Stimulated activated CD4-positive, alpha-beta T cell treated with anti-CD3 and anti-CD28 coated beads, Interleukin-15, amount 100 ng/mL, for 1 hour (primary cell): ENCODE data around the gene GPR15.

Source experiments
- DNase-seq, 2 donors: peaks; one replicate each; pipeline ENCODE4 v3.0.0-alpha.2; 2020; ENCODE audit warnings: low read depth in 1 of 2, low spot score in 1 of 2

The GPR15 gene

GRCh38 chr3:98529856-98530459, 1.8 kb upstream of the GPR15 start:
- no peak for DNase-seq

DNA sequence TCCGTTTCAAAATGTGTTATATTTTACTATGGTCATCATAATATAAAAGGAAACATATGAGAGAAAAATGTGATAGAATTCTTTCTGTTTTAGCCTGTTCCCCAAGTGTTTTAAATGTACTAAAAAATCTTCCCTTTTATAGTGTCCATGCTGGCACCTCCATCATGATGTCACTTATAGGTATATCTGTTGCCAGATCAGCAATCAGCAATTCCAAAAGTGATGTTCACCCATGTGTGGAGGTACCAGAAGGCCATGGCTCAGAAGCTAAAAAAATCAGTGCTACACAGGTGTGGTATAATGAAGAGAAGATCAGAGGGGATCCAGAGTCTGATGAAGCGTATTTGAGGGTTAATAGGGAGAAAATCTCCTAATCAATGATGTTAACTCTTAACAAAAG, 1.1 kb upstream of the GPR15 start:
- no peak for DNase-seq

- DNase-seq: no peak
Measured at GRCh38 chr3:98532275-98532637, 478 bp downstream of the GPR15 start.

DNA sequence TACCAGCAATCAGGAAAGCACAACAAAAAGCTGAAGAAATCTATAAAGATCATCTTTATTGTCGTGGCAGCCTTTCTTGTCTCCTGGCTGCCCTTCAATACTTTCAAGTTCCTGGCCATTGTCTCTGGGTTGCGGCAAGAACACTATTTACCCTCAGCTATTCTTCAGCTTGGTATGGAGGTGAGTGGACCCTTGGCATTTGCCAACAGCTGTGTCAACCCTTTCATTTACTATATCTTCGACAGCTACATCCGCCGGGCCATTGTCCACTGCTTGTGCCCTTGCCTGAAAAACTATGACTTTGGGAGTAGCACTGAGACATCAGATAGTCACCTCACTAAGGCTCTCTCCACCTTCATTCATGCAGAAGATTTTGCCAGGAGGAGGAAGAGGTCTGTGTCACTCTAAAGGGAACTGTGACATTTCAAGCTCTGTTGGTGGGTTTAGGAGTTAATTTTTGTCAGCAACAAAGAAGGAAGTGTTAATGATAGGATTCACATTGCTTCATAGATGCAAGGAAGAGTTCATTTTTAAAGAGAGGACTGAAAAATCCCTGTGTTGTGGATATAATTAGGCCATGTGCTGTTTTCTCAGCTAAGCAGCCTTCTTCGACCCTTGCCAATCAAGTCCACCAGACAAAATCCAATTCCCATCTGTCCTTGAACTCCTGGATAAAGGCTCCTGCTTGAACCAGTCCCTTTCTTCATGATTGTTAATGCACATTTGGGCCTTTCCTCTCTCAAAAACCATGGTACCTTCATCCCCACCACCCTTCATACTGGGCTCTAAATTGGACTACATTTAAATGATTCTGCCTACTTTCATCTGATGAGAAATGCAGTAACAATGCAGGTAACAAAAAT, 1.2 kb downstream of the GPR15 start:
- DNase-seq: no peak

DNA sequence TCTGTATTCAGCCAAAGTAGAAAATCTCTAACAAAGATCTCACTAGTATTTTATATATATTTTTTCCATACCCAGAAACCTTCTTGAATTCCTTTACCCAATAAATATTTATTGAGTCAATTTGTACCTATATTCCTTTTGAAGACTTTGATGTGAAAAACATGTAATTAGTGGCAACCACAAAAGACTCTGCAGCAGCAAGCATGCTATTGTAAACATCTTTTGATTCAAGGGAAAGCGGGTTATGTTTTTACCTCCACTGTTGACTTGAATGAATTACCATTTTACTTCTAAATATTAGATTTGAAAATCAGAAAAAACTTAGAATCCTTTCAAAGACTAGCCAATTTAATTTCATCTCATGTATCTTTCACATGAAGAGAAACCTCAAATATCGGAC, 2.4 kb downstream of the GPR15 start:
- DNase-seq: no peak

DNA sequence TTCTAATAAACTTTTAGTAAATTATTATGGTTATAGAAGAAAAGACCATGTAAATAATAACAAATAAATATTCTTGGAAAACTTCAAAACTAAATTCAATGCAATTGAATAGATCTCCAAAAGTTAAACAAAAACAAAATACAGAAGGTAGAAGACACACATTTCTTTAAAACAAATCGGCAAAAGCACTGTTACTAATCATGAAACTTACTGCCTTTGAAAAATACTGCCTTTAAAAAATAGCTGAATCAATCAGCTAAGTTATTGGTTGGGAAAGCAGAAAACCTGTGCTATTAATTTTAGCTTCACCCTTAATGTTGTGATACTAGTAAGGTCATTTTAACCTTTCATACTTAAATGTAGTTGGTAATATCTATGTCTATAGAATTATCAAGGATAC, 3.0 kb downstream of the GPR15 start:
- DNase-seq: no peak

- DNase-seq: no peak
Measured at GRCh38 chr3:98536456-98537017, 4.8 kb downstream of the GPR15 start.

DNA sequence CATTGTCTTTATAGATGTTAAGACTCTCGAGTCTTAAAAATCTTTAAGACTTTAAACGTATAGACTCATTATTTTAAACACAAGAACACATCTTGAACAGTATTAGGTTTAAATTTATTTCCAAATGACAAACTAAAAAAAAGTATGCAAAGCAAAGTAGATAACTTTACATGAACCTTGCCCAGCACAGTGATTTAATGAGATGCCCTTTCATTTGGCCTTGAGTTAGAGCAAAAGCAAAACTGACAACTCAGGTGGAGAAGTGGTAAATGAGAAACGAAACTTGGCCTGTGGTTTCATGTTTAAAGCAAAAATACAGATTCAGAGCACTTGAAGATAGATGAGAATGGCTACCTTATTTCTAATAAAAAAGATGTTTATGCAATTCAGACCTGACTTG, 8.6 kb downstream of the GPR15 start:
- no peak for DNase-seq

GRCh38 chr3:98541695-98542094, 9.9 kb downstream of the GPR15 start:
- DNase-seq: no peak

DNA sequence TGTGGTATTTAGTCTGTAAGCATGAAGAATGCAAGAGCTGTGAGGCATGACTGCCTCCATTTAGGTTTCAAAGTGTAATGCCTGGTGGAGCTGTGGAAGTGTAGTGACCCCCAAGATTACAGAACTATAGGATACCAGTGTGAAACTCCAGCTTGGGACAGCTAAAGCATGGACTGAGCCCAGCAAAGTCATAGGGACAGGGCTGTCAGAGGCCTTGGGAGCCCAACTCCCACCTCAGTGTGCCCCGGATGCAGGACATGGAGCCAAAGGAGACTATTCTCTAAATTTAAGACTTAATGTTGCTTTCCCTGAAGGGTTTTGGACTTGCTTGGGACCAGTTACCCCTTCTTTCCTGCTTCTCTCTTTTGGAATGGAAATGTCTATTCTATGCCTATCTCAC, 10.8 kb downstream of the GPR15 start:
- no peak for DNase-seq

DNA sequence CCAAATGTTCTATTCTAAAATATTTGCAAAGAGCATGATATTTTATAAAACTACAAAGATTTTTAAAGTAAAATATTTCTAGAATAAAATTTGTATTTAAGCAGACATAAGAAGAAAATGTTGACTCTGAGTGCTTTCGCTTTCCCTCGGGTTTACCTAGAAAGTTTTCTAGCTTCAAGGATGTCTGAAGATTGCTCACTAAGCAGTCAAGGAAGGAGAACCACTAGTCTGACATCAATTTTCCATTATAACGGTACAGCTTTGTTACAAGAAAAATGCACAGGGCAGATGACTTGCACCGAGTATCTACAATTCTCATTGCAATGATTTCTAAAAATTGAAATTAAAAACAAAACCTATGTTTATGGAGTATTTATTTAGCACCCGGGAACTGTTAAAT, 14.2 kb downstream of the GPR15 start:
- no peak for DNase-seq

DNA sequence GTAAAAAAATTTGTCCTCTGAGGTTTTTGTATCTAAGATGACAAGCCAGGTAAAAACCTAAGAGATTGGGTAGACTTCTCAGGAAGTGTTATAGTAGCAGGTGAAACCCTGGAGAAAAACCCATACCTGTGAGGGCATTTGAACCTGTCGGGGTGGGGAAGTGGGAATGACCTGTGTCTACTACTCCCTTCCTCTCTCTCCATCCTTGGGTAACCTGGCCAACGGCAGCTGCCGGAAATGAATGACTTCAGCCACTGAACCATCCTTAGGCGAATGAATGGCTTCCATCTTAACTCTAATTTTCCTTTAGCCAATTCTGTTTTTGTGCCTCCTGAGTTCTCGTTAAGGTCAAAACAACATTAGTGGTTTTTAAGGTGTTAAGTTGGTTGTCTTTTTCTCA, 16.8 kb downstream of the GPR15 start:
- no peak for DNase-seq

- no peak for DNase-seq
Measured at GRCh38 chr3:98550833-98551232, 19.1 kb downstream of the GPR15 start.

DNA sequence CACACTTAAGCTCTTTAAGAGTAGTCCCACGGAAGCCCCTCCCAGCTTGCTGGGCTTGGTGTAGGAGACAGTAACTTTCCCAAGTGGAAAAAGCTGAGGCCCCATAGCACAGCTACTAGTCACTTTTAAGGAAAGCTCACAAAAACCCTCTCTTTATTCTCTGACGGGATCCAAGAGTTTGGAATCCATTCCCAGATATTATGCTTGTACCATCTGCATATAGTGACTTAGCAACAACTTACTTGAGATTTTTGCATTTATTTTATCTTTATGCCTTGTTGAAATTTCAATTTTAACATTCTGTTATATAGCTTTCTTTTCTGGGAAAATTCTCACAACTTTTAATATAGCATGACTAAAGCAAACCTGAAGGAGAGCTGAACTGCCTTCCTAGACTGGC, 19.5 kb downstream of the GPR15 start:
- DNase-seq: no peak

DNA sequence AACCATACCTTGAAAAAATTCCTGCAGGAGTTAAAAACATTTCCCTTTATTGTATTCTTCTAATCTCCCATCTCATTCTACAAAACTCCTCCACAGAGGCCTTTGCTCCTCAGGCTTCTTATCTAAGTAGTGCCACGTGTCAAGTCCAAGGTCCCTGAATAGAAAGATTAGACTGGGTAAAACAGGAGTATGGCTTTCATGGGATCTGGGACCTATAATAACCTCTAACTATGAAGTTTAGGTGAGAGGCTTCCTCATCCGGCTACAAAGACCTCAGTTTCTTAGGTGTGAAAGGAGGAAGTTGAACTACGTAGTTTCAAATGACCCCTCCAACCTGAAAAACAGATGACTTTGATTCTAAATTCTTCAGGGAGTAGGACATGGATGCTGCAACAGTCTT, 20.0 kb downstream of the GPR15 start:
- DNase-seq: no peak

GRCh38 chr3:98552232-98553020, 20.6 kb downstream of the GPR15 start:
- no peak for DNase-seq

DNA sequence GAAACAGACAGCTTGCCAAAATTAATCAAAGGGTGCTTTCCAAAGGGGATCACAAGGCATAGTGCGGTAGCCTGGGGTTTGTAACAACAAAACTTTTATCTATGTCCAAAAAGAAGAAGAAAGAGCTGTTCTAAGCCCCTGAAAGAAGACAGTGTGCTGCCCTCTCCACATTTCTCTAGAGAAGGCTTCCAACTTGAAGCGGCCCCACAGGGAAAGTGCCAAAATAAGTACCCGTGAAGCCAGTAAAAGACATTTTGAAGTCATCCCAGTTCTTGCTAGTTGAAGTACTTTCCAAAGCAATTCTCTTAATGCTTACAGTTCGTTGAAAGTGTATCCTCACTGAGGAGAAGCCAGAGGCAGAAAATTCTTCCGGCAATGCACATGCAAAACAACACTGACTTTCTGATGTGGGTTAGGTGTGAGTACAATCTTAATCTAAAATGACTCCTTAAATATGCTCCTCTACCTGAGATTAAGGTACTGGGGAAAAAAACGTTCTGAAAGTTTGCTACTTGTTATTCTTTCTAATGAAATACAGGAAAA, 21.3 kb downstream of the GPR15 start:
- no peak for DNase-seq

DNA sequence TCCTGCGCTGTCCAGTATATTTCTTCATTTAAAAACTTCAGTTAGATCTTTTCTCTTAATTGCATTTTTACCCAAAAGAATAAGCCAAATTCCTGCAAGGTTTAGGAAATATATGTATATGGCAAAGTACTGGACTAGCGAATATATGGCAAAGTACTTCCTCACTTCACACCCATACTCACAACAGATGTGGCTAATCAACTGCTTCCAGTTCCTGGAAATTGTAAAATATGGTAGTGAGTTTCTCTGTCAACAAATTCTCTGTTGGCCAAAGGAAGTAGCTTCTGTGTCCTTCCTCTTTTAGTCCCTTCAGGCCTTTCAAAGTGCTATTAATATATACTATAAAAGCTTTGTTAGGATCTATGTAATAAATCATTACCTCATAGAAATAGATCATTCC, 22.0 kb downstream of the GPR15 start:
- no peak for DNase-seq

- no peak for DNase-seq
Measured at GRCh38 chr3:98554580-98554979, 22.8 kb downstream of the GPR15 start.

GRCh38 chr3:98555025-98555379, 23.2 kb downstream of the GPR15 start:
- DNase-seq: no peak
